H4 (cell line): ENCODE results near the gene ZNF784. TPM values are rescaled to one million over a fixed set of nuclear protein-coding genes. Genes with fewer than 3 reads are reported as not detected.

Experiments
- DNase-seq: peaks from one replicate; pipeline ENCODE4 v3.0.0-alpha.2; 2015; ENCODE audit warnings: low spot score
- total RNA-seq: library from RNA; depleted of rRNA; stranded (reverse); fragments of >200 nt; shearing (Covaris generic); gene quantifications from 2 replicates; pipeline ENCODE4 v1.2.3, GENCODE V29; 2014

ZNF784 gene
- total RNA-seq, 1 experiment from 2014 or later = 5.2 TPM

- DNase-seq = no peak
Observed at GRCh38 chr19:55656552-55656951, 32.2 kb upstream of the ZNF784 start.

GRCh38 chr19:55655648-55656040, 31.3 kb upstream of the ZNF784 start:
- no peak for DNase-seq

GRCh38 chr19:55654868-55655647, 30.7 kb upstream of the ZNF784 start, which contains the start of gene U2AF2:
U2AF2 (plus strand) TSS chr19:55655035; CDS start chr19:55655105, 70 bp downstream.
- DNase-seq = peak; percentile 94

- DNase-seq = peak; percentile 100
Observed at GRCh38 chr19:55654323-55654867, 30.0 kb upstream of the ZNF784 start.

GRCh38 chr19:55653651-55654322, 29.4 kb upstream of the ZNF784 start:
- peak; percentile 100 for DNase-seq

- no peak for DNase-seq
Observed at GRCh38 chr19:55652311-55653128, 28.2 kb upstream of the ZNF784 start.

GRCh38 chr19:55651236-55651635, 26.9 kb upstream of the ZNF784 start:
- no peak for DNase-seq

- DNase-seq = no peak
Observed at GRCh38 chr19:55650602-55651230, 26.4 kb upstream of the ZNF784 start.

GRCh38 chr19:55650126-55650557, 25.8 kb upstream of the ZNF784 start:
- no peak for DNase-seq

GRCh38 chr19:55649268-55650125, 25.1 kb upstream of the ZNF784 start:
- no peak for DNase-seq

GRCh38 chr19:55648585-55649267, 24.4 kb upstream of the ZNF784 start:
- DNase-seq = no peak

GRCh38 chr19:55647732-55648584, 23.6 kb upstream of the ZNF784 start, which contains the start of gene CCDC106:
CCDC106 (plus strand) TSS chr19:55648212; CDS start chr19:55649047, 835 bp downstream.
- DNase-seq = no peak

- DNase-seq = no peak
Observed at GRCh38 chr19:55646889-55647731, 22.7 kb upstream of the ZNF784 start.

- no peak for DNase-seq
Observed at GRCh38 chr19:55645512-55645881, 21.1 kb upstream of the ZNF784 start.

- no peak for DNase-seq
Observed at GRCh38 chr19:55644842-55645511, 20.6 kb upstream of the ZNF784 start.

- no peak for DNase-seq
Observed at GRCh38 chr19:55644191-55644833, 19.9 kb upstream of the ZNF784 start.

- DNase-seq = no peak
Observed at GRCh38 chr19:55643887-55644176, 19.5 kb upstream of the ZNF784 start.
